Fibroblast of pulmonary artery (primary cell): ENCODE data around the gene CDK14.
A peak's percentile ranks its signal among the peaks of the same experiment; 100 is the strongest.
"Not testable (repeated sequence)": the region's sequence is repeated elsewhere in the genome, so short reads cannot be mapped to it uniquely, and the experiment has no call there.

Experiments
- DNase-seq: peaks from one replicate; pipeline ENCODE4 v3.0.0-alpha.2; 2010; ENCODE audit warnings: low read depth
- H3K4me3 ChIP-seq: replicated peaks from 2 replicates; pipeline ENCODE4 v1.5.1; 2011; ENCODE audit warnings: low read depth, mild to moderate bottlenecking, control low read depth, low read length, moderate library complexity
- CTCF ChIP-seq: IDR thresholded peaks from 2 replicates; pipeline ENCODE4 v1.5.1; 2011; ENCODE audit warnings: mild to moderate bottlenecking, control low read depth, low read length, inconsistent platforms; ENCODE audit errors: missing control alignments

The CDK14 gene

GRCh38 chr7:91169830-91170191 is 573.7 kb downstream of the CDK14 start:
- H3K4me3 ChIP-seq: no peak overlapping the region
- DNase-seq: no peak
- no peak for TF ChIP-seq CTCF

- H3K4me3 ChIP-seq, DNase-seq: not testable (repeated sequence)
Observed at GRCh38 chr7:91173265-91173664, 577.1 kb downstream of the CDK14 start.

- H3K4me3 ChIP-seq: no peak overlapping the region
- TF ChIP-seq CTCF: no peak
- no peak for DNase-seq
Observed at GRCh38 chr7:91180746-91181145, 584.6 kb downstream of the CDK14 start.

- TF ChIP-seq CTCF: no peak
- no peak for DNase-seq
- H3K4me3 ChIP-seq: no peak overlapping the region
Observed at GRCh38 chr7:91181949-91182348, 585.8 kb downstream of the CDK14 start.

GRCh38 chr7:91182819-91183764 is 587.0 kb downstream of the CDK14 start:
- no peak for TF ChIP-seq CTCF
- no peak overlapping the region for H3K4me3 ChIP-seq
- peak; percentile 75 for DNase-seq

GRCh38 chr7:91185771-91186170 is 589.6 kb downstream of the CDK14 start:
- DNase-seq: no peak
- H3K4me3 ChIP-seq: no peak overlapping the region
- TF ChIP-seq CTCF: no peak

GRCh38 chr7:91187061-91187460 is 590.9 kb downstream of the CDK14 start:
- DNase-seq: no peak
- TF ChIP-seq CTCF: no peak
- no peak overlapping the region for H3K4me3 ChIP-seq
